Astrocyte (in vitro differentiated cells and primary cell): ENCODE results near the gene KCNAB1. TPM values are rescaled to one million over a fixed set of nuclear protein-coding genes. Genes with fewer than 3 reads are reported as not detected.
A peak's percentile ranks its signal among the peaks of the same experiment; 100 is the strongest.

ENCODE experiments used
- DNase-seq: peaks from one replicate; pipeline ENCODE4 v3.0.0-alpha.2; 2010; ENCODE audit warnings: low read depth
- FAIRE-seq: peaks from 2 replicates; lab custom pipeline; 2011; peaks lifted over from hg19 to GRCh38; lab: Jason Lieb, UNC
- H2AFZ ChIP-seq: 2 replicates; pipeline ENCODE4 v1.6.0; 2012; ENCODE audit warnings: low read depth, low read length, inconsistent platforms
- H3K27ac ChIP-seq: 2 replicates; pipeline ENCODE4 v1.5.1; 2011; ENCODE audit warnings: low read depth, low read length, inconsistent platforms
- H3K27me3 ChIP-seq: 2 replicates; pipeline ENCODE4 v1.6.0; 2011; ENCODE audit warnings: low read length, inconsistent platforms; ENCODE audit not compliant: insufficient read depth
- H3K36me3 ChIP-seq: 2 replicates; pipeline ENCODE4 v1.5.1; 2011; ENCODE audit warnings: low read length, inconsistent platforms; ENCODE audit not compliant: insufficient read depth
- H3K4me1 ChIP-seq: 2 replicates; pipeline ENCODE4 v1.5.1; 2011; ENCODE audit warnings: low read length, inconsistent platforms; ENCODE audit not compliant: insufficient read depth
- H3K4me2 ChIP-seq: 2 replicates; pipeline ENCODE4 v1.6.0; 2012; ENCODE audit warnings: low read length, inconsistent platforms
- H3K4me3 ChIP-seq: 2 replicates; pipeline ENCODE4 v1.5.1; 2011; ENCODE audit warnings: low read depth, mild to moderate bottlenecking, low read length, inconsistent platforms; ENCODE audit not compliant: insufficient read depth
- H3K79me2 ChIP-seq: 2 replicates; pipeline ENCODE4 v1.6.0; 2012; ENCODE audit warnings: mild to moderate bottlenecking, low read length, inconsistent platforms; ENCODE audit not compliant: insufficient read depth
- H3K9ac ChIP-seq: 2 replicates; pipeline ENCODE4 v1.6.0; 2012; ENCODE audit warnings: mild to moderate bottlenecking, low read length, inconsistent platforms
- H3K9me3 ChIP-seq: 2 replicates; pipeline ENCODE4 v1.5.1; 2012; ENCODE audit warnings: low read depth, mild to moderate bottlenecking, low read length, inconsistent platforms; ENCODE audit not compliant: insufficient read depth
- H4K20me1 ChIP-seq: 2 replicates; pipeline ENCODE4 v1.6.0; 2012; ENCODE audit warnings: low read length, inconsistent platforms; ENCODE audit not compliant: insufficient read depth
- H3K27ac Mint-ChIP-seq: one replicate; pipeline ENCODE4 v1.8.0; 2021; ENCODE audit warnings: mild to moderate bottlenecking, mixed read lengths; ENCODE audit not compliant: unreplicated experiment
- H3K27me3 Mint-ChIP-seq: one replicate; pipeline ENCODE4 v1.8.0; 2021; ENCODE audit warnings: low read depth, mixed read lengths; ENCODE audit not compliant: unreplicated experiment
- H3K36me3 Mint-ChIP-seq: one replicate; pipeline ENCODE4 v1.8.0; 2021; ENCODE audit warnings: low read depth, mixed read lengths; ENCODE audit not compliant: unreplicated experiment
- H3K4me1 Mint-ChIP-seq: one replicate; pipeline ENCODE4 v1.8.0; 2021; ENCODE audit warnings: low read depth, mixed read lengths; ENCODE audit not compliant: unreplicated experiment
- H3K4me3 Mint-ChIP-seq: one replicate; pipeline ENCODE4 v1.8.0; 2021; ENCODE audit warnings: mild to moderate bottlenecking, moderate library complexity, mixed read lengths; ENCODE audit not compliant: unreplicated experiment
- H3K9me3 Mint-ChIP-seq: one replicate; pipeline ENCODE4 v1.8.0; 2021; ENCODE audit warnings: mild to moderate bottlenecking, mixed read lengths; ENCODE audit not compliant: unreplicated experiment
- EZH2 ChIP-seq: IDR thresholded peaks from 2 replicates; pipeline ENCODE4 v1.6.1; 2012; ENCODE audit warnings: mild to moderate bottlenecking, low read length, inconsistent platforms; ENCODE audit not compliant: insufficient read depth
- total RNA-seq: library from RNA; stranded (reverse); gene quantifications from 2 replicates; pipeline ENCODE4 v1.2.1, GENCODE V29; 2021
- TF ChIP-seq, protein P1 (sequence below): IDR thresholded peaks from 2 replicates; pipeline ENCODE4 v1.5.1; 2011; ENCODE audit warnings: low read depth, mild to moderate bottlenecking, inconsistent platforms, low read length, moderate library complexity; ENCODE audit not compliant: insufficient read depth

Gene KCNAB1
- total RNA-seq, 1 donor from 2014 or later, result 0.30 TPM

- no peak overlapping the region for H3K27ac ChIP-seq
- Mint-ChIP-seq H3K27me3 (no peaks in the 10 kb centered on the region), H3K4me3 (no peak overlapping the region), H3K27ac (no peak overlapping the region), H3K4me1 (peaks cover 9% of the 10 kb centered on the region), H3K9me3 (no peaks in the 10 kb centered on the region), H3K36me3 (no peaks in the 10 kb centered on the region)
- H3K4me3 ChIP-seq, result no peak overlapping the region
- no peaks in the 10 kb centered on the region for H3K4me1 ChIP-seq
- no peak overlapping the region for H2AFZ ChIP-seq
- no peaks in the 10 kb centered on the region for H3K79me2 ChIP-seq
- no peak overlapping the region for H3K9ac ChIP-seq
- H3K27me3 ChIP-seq, result peaks cover 3% of the 10 kb centered on the region
- DNase-seq (no peak), FAIRE-seq (no peak)
- no peaks in the 10 kb centered on the region for H4K20me1 ChIP-seq
- no peak overlapping the region for H3K4me2 ChIP-seq
- TF ChIP-seq, protein P1, sequence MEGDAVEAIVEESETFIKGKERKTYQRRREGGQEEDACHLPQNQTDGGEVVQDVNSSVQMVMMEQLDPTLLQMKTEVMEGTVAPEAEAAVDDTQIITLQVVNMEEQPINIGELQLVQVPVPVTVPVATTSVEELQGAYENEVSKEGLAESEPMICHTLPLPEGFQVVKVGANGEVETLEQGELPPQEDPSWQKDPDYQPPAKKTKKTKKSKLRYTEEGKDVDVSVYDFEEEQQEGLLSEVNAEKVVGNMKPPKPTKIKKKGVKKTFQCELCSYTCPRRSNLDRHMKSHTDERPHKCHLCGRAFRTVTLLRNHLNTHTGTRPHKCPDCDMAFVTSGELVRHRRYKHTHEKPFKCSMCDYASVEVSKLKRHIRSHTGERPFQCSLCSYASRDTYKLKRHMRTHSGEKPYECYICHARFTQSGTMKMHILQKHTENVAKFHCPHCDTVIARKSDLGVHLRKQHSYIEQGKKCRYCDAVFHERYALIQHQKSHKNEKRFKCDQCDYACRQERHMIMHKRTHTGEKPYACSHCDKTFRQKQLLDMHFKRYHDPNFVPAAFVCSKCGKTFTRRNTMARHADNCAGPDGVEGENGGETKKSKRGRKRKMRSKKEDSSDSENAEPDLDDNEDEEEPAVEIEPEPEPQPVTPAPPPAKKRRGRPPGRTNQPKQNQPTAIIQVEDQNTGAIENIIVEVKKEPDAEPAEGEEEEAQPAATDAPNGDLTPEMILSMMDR, result no peak
- TF ChIP-seq EZH2, result no peak
- H3K36me3 ChIP-seq, result no peaks in the 10 kb centered on the region
- H3K9me3 ChIP-seq, result no peaks in the 10 kb centered on the region
These were observed 140.0 kb downstream of the KCNAB1 start for GRCh38 chr3:156260331-156260730.

DNA sequence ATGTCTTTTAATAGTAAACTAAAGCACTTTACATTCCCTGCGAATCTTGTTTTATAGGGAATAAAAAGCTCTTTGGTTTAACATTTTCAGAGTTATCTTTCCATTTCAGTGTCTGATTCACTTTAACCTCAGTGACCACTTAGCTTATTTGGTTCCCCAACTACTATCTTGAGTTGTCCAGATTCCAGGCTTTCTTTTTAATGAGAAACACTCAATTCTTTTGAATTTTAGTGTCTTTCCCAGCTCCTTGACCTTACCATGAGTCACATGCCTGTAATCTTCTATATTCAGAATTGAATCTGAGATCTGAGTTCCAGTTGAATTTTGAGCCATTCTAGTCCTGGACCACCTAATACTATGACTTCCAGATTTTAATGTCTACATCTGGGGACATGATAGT, 144.4 kb downstream of the KCNAB1 start:
- Histone ChIP-seq H3K27me3 (no peaks in the 10 kb centered on the region), H4K20me1 (no peaks in the 10 kb centered on the region), H3K36me3 (no peaks in the 10 kb centered on the region), H3K79me2 (no peaks in the 10 kb centered on the region), H2AFZ (no peak overlapping the region), H3K4me2 (no peak overlapping the region), H3K4me1 (no peaks in the 10 kb centered on the region), H3K4me3 (no peak overlapping the region), H3K9me3 (no peaks in the 10 kb centered on the region), H3K27ac (no peak overlapping the region), H3K9ac (no peak overlapping the region)
- Mint-ChIP-seq H3K9me3 (no peaks in the 10 kb centered on the region), H3K36me3 (no peaks in the 10 kb centered on the region), H3K27ac (no peak overlapping the region), H3K4me1 (peaks cover 5% of the 10 kb centered on the region), H3K27me3 (no peaks in the 10 kb centered on the region), H3K4me3 (no peak overlapping the region)
- TF ChIP-seq, protein P1, result no peak
- no peak for TF ChIP-seq EZH2
- no peak for FAIRE-seq
- DNase-seq, result peak; percentile 43

GRCh38 chr3:156271508-156271907, 151.1 kb downstream of the KCNAB1 start:
- Histone ChIP-seq H3K27ac (no peak overlapping the region), H2AFZ (no peak overlapping the region), H3K9ac (no peak overlapping the region), H3K36me3 (no peaks in the 10 kb centered on the region), H3K79me2 (no peaks in the 10 kb centered on the region), H4K20me1 (no peaks in the 10 kb centered on the region), H3K4me2 (no peak overlapping the region), H3K4me1 (no peaks in the 10 kb centered on the region), H3K9me3 (no peaks in the 10 kb centered on the region), H3K4me3 (no peak overlapping the region), H3K27me3 (no peaks in the 10 kb centered on the region)
- Mint-ChIP-seq H3K9me3 (peaks cover 3% of the 10 kb centered on the region), H3K27ac (no peak overlapping the region), H3K27me3 (peaks cover 3% of the 10 kb centered on the region), H3K4me1 (no peaks in the 10 kb centered on the region), H3K36me3 (peaks cover 1% of the 10 kb centered on the region), H3K4me3 (no peak overlapping the region)
- FAIRE-seq, result no peak
- TF ChIP-seq, protein P1, result no peak
- no peak for TF ChIP-seq EZH2
- DNase-seq, result no peak
